GM18870 (cell line): ENCODE results near the gene TDRD7.
A peak's percentile ranks its signal among the peaks of the same experiment; 100 is the strongest.
"Not testable (repeated sequence)": the region's sequence is repeated elsewhere in the genome, so short reads cannot be mapped to it uniquely, and the experiment has no call there.

ENCODE experiments used
- ATAC-seq: cut with Tn5 transposase; IDR thresholded peaks from one replicate; pipeline ENCODE4 v1.9.1; 2021; ENCODE audit warnings: moderate library complexity; ENCODE audit not compliant: unreplicated experiment

The TDRD7 gene

DNA sequence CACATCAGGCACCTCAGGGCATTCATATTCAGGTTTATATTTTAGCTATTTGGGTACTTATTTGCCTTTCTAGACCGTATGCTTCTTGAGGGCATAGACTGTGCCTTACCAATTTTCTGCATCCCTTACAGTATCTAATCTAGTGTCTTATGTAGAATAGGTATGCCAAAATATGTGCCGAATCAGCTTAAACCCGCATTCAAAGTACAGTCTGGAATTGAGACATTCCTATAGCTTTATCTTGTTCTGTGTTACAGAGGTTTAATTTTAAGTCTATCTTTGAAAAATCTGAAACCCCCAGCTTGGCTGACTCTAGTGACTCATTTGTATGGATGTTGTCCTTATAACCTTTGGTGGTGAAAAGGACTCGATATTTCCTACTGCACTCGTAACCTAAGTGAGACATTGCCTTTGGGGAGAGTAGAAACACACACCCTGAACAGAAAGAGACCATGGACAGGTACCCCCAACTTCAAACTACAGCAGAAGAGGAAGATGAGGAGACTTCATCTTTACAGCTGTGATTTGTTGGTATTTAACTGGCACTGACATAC, 62.6 kb downstream of the TDRD7 start:
- ATAC-seq = no peak

DNA sequence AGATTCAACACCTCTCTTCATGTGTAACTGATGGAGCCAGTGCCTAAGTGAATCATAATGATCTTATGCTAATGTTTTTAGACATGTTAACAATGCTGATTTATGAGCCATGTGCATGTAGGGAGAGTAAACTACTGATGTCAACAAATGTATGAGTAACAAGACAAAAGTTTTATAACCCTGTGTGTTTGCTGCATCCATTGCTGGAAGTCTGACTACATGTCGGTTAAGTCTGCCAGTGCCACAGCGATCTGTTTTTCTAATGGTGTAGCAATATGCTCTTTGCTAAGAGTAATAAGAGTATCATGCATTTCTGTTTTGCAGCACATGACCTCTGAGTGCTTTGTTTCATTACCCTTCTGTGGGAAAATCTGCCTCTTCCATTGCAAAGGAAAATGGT, 63.2 kb downstream of the TDRD7 start:
- ATAC-seq = no peak

DNA sequence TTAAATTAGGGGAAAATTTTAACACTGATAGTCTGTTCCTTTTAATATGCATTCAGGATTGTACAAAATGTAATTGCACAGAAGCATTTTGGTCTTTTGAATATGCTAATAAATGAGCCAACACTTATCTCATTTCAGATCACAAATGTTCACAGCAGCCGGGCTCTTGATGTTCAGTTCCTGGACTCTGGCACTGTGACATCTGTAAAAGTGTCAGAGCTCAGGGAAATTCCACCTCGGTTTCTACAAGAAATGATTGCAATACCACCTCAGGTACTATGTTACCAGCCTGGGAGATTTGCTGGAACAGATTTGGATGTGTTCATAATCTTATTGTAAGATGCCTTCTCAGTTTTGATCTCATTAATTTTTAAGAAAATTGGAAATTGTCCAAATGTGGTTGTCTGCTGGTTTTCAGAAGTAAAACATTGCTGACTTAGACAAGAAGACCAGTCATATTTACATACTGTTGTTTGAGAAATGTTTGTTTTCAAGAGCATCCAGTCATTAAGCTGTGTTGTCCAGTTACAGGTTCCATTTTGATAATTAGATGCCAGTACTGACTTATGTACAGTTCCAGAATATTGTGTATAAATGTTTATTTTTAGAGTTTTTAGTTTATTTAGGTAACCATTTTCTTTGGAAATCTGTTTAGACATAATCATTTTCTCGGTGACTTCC, 66.5 kb downstream of the TDRD7 start:
- no peak for ATAC-seq

DNA sequence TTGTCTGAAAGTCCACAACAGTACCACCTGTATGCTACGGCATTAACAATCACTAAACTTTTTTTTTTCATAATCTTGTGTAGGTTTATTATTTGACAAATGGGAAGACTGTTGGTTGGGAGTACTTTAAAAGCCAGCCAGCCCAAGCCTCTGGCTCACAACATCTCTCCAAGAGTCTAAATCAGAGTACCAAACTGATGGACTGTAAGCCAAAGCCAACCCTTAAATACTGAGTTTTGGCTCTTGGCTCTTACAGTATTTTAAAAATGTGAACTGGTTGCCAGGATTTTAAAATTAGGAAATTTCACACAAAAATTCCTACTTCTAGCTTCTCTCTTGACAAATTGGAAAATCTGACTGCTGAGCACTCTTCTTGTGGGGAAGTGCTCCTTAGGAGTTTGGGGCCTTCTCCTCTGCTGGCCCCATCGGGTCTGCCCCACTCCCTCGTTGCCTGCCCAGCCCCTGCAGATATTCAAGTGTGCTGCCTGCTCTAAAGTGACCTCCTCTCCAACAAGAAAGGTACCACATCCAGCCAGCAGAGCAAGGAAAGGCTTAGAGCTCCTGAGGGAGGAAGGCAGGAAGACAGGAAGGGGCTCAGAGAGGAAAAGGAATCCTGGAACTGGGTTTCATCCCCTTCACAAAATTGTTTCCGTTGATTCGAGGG, 67.7 kb downstream of the TDRD7 start:
- no peak for ATAC-seq

DNA sequence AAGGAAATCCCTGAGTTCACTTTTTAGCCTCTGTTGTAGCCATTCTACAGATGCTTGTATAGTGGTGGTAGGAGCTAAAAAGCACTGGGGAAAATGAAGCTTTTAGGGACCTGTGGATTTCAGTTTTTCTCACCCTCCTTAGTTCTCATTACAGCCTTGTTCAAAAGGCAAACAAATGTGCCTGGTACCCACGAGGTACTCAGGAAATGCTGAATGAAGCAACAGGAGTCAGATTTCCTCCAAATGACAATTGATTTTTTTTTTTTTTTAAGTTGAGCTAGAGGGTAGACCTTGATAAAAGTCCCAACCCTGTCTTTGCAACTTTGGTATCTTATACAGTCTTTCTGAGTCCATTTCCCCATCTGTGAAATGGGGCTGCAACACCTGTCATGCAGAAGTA, 68.3 kb downstream of the TDRD7 start:
- no peak for ATAC-seq

DNA sequence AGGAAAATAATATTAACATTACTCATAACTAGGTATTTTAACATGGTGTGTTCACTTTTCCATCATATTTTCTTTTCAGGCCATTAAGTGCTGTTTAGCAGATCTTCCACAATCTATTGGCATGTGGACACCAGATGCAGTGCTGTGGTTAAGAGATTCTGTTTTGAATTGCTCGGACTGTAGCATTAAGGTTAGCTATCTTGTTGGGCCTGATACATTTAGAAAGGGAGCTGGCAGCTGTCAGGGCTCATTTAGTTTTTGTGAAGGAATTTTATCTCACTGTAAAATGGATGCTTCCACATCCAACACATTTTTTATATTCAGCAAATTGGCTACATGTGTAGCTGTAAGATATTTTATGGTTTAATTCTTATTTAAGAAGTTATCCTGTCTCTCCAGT, 68.9 kb downstream of the TDRD7 start:
- no peak for ATAC-seq

DNA sequence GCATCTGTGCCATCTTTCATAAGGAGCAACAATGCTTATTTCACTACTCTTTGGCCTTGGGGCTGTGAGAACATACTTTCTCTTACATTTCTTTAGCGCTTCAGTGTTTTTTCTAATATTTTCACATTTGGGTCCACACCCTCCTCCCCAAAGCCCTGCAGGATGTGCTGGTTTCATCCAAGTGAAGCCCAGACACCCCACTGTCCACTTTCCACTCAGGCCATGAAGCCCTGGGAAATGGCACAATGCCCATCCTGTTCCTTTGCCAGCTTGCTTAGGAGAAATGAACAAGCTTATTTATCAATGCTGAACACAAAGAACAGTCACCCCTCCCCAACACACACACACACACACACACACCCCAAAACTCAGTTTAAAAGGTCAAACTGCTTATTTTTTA, 72.2 kb downstream of the TDRD7 start:
- ATAC-seq = no peak

DNA sequence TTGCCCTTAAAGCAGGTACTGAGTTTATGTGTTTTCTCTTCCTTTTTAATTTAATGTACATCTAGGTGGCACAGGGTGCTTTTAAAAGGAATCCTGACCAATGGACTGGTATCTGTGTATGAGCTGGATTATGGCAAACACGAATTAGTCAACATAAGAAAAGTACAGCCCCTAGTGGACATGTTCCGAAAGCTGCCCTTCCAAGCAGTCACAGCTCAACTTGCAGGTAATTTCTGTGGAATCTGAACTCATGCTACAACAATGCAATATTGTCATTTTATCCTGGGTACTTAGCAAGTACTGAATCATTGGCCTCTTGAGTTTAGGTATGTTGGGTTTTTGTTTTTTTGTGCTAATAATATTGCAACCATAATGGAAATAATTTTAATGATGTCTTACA, 75.2 kb downstream of the TDRD7 start:
- ATAC-seq = no peak

DNA sequence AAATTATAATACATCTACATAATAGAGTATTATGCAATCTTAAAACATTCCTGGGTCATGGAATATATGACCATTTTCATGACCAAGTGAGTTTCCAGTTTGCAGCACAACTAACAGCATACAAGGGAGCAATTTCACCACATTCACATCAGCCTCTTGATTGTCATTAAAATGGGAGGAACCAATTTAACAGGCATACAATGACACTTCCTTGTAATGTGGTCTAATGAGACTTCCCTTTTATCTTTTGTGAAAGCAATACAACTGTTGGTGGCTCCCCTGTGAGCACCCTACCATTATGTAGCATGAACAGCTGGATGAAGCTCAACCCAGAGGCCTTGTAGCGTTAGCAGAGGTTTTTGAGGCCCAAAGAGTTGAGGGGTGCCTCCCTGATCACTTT, 76.0 kb downstream of the TDRD7 start:
- no peak for ATAC-seq

DNA sequence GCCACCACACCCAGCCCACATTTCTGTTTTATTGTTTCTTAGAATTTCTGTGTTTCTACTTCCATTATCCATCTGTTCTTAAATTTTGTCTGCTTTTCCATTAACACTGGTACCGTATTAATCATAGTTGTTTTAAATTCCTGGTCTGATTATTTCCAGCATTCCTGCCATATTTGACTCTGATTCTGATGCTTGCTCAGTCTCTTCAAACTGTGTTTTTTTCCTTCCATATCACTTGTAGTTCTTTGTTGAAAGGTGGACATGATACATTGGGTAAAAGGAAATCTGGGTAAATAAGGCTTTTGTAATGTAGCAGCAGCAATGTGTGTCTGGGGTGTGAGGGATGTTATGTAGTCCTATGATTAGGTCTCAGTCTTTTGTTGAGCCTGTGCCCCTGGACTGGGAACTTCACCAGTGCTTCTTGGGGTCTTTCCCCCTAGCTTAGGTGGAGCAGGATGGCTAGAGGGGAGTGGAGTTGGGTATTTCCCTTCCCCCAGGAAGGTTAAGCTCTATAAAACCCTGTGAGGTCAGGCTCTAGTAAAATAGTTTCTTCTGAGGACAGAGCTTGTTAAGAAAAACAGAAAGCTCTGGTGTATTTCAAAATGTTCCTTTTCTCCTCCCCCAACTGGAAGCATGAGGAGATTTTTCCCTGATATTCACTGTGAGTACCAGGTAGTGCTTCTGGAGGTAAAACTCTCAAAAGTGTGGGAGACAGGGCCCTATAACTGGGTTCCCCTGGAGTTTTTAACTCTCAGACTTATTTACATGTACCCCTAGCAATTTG, 79.5 kb downstream of the TDRD7 start:
- no peak for ATAC-seq

DNA sequence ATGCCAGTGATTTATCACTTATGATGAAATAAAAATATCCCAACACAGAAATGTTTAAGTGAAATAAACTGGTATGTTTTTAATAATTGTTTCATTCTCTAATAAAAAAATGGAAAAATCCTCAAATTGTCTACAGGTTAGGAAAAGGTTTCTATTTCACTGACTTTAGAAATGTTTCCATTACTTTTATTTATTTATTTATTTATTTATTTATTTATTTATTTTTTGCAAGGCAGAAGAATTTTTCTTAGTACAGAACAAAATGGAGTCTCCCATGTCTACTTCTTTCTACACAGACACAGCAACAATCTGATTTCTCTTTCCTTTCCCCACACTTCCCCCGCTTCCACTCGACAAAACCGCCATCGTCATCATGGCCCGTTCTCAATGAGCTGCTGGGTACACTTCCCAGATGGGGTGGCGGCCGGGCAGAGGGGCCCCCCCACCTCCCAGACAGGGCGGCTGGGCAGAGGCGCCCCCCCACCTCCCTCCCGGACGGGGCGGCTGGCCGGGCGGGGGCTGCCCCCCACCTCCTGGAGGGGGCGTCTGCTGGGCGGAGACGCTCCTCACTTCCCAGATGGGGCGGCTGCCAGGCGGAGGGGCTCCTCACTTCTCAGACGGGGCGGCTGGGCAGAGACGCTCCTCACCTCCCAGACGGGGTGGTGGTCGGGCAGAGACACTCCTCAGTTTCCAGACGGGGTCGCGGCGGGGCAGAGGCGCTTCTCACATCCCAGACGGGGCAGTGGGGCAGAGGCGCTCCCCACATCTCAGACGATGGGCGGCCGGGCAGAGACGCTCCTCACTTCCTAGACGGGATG, 85.9 kb downstream of the TDRD7 start:
- ATAC-seq = not testable (repeated sequence)

DNA sequence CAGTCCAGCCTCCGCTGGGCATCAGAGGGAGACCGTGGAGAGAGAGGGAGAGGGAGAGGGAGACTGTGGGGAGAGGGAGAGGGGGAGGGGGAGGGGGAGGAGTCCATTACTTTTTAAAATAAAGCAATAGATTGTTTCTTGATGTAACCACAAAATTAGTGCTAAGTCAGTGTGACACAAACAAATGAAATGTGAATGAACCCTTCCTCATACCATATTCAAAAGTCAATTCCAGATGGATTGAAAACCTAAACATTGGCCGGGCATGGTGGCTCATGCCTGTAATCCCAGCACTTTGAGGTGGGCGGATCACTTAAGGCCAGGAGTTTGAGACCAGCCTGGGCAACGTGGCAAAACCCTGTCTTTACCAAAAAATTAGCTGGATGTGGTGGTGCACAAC, 87.0 kb downstream of the TDRD7 start:
- not testable (repeated sequence) for ATAC-seq

DNA sequence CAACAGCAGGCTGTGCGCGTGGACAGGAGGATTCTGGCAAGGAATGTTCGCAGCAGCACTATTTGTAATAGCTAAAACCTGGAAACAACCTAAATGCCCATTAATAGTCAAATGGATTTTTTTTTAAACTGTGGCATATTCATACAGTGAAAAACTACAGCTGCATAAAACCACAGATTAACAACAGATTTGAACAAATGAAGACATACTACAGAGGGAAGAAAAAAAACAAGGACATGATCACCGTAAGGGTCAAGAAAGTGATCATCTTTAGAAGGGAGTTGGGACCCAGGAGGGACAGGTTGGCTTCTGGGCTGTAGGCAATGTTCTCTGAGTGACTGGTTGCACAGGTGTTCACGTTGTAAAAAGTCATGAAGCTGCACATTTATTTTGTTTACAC, 88.4 kb downstream of the TDRD7 start:
- ATAC-seq = no peak

DNA sequence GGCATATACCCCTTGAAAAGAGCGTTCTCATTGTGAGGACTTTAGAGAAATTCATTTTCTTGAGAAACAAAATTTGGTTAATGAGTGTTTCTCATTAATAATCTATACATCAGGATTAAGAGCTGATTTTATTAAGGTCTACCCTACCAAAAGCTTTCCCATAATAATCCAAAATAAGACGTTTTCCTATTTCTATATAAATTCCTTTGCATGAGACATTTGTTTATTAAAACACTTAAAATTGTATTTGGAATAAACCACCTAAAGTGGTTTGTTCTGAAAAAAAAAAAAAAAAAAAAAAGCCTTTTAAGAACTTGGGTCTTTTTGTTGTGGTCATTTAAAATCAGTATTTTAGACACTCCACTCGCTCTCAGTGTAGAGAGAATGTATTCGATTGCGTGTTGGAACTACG, 88.9 kb downstream of the TDRD7 start:
- ATAC-seq = no peak

DNA sequence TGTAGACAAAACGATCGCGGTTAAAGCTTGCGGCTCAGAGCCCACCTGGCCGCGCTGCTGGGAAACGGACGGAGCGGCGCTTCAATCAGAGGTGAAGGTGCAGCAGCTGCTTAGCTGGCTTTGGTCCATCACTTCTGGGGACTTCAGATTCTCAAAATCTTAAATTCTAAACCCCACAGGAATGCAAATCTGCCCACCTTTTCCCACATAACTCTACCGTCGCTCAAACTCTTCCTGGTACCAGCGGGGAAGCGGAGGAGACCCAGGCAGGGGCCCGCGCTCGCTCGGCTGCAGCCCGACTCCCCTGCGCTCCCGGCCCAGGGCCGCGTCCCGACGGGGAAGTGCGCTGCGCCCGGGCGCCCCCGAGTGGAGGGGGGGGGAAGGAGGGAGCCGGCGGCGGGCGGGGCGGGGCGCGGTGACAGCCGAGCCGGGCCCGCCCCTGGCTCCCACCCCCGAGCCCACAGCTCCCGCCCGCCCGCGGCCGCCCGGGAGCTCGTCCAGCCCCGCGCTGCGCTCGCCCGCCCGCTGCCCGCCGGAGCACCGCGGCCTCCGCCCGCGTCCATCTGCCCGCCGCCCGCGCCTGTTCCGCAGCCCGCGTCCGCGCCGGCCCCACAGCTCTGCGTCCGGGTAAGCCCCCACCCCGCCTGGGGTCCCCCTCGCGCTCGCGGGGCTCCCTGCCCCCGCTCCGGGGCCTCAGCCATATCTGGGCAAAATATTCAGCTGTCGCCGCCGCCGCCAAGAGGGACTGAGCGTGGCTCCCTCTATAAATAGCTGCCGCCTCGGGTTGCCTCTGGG, 89.5 kb downstream of the TDRD7 start, which contains the start of gene TMOD1:
TSS of gene TMOD1 (plus strand) at position 490 of the 795 bp plus-strand sequence. CDS start 22,523 bp downstream, outside the sequence.
- peak; percentile 39 for ATAC-seq

DNA sequence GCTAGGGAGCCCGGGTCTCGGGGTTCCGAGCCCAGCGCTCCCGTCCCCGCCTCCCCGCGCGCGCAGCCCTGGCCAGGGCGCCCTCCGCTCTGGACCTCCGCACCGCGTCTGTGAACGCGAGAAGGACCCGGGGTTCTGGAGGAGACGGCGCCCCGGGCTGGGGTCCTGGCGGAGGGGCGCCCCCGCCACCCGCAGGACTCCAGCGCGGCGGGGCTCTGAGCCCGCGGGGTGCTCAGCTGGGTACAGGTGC, 90.0 kb downstream of the TDRD7 start:
- ATAC-seq = no peak

DNA sequence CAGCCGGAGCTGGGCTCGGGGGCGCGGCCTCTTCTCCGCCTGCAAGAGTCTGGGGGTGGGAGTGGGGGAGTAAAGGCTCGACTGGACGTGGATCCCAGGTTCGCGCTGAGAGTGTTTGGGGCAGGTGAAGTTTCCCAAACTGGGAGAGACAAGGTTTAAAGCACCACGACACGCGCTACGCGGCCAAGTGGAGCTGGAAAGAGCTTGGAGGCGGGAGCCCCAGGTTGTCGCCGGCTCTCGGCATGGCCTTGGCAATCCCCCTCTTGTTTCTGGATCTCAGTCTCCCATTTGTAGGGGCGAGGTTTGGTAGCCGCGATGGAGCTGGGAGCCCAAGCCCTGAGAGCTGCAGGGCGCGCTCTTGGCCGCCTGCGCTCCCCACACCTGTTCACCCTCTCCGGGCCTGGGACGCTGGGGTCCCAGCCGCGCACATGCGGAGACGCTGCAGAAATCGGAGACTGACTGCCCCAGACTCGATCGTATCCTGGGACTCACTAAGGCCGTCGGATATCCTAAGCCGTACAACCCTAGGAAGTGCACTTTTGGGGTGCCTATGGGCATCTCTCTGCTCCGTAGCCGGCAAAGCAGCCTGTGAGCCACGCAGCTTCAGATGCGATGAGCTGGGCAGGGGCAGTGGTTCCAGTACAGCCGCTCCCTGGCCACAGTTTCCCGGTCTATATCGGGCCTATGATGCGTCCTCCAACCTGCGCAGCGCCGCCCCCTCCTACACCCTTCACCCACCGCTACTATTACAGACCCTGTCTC, 90.5 kb downstream of the TDRD7 start:
- no peak for ATAC-seq

DNA sequence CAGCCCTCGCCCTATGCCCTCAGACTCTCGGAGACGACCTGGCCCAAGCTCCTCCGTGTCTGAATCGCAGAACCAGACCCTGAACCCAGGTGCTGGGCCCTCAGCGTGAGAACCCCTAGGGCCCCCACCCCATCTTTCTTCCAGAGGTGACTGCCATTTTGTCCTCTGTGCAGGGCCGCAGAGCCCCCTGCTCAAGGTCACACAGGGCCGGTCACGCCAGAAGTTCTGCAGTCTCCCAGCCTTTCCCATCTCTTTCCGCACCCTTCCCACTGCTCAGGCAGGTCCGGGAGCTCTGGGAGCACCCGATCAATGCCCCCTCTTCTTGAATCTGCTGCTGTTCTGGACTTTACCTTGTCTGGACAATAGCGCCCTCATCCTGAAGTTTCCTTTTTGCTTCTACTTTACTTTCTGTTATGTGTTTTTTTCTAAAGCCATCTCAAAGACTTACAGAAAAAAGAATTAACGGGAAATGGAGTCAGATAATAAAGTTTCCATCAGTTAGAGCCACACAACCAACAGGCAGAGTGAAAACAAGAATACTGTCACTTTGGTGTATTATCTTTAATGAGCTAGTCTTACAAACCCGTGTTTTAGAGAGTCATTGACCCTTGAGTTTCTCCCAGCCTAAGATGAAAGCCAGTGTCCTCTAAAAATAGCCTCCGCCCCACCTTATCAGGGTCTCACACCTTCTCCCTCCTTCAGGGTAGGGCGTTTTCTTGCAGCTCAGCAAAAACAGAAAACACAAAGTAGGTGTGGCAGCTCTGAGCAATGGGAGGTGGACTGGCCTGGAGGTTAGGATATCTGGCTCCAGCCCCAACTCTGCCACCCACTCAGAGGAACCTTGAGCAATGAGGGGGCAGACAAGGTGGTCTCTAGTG, 91.3 kb downstream of the TDRD7 start:
- ATAC-seq = no peak

DNA sequence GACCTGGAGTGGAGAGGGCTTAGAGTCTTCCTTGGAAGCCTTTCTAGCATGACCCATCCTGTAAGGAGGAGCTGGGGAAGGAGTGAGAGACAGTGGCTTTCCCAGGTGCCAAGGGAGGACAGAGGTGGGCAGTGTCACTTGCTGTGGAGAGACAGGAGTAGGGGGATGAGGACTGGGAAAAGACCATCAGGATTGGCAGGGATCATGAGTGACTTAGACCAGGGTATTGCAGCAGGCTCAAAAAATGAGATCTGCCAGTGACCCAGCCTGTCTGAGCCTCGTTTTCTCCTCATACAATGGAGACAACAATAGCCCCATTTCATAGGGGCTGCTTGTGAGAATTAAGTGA, 91.9 kb downstream of the TDRD7 start:
- no peak for ATAC-seq
